ENCODE results near the gene UPK3BL1.
"Not testable (repeated sequence)": the region's sequence is repeated elsewhere in the genome, so short reads cannot be mapped to it uniquely, and the experiment has no call there.

Gene UPK3BL1

GRCh38 chr7:102667523-102667922 lies 24.9 kb upstream of the UPK3BL1 start:
- not testable (repeated sequence) for H3K4me3 ChIP-seq (ENCODE audit: low read depth, low read length); H3K27me3 ChIP-seq (ENCODE audit: insufficient read depth, low read length); H3K79me2 ChIP-seq (ENCODE audit: control insufficient read depth, insufficient read depth, low read length, unreplicated experiment); H3K27ac ChIP-seq (ENCODE audit: low read depth, low read length); H2AFZ ChIP-seq (ENCODE audit: low read length, unreplicated experiment); H3K36me3 ChIP-seq (ENCODE audit: insufficient read depth, low read length); H3K4me1 ChIP-seq (ENCODE audit: control insufficient read depth, insufficient read depth, low read length, unreplicated experiment)

DNA sequence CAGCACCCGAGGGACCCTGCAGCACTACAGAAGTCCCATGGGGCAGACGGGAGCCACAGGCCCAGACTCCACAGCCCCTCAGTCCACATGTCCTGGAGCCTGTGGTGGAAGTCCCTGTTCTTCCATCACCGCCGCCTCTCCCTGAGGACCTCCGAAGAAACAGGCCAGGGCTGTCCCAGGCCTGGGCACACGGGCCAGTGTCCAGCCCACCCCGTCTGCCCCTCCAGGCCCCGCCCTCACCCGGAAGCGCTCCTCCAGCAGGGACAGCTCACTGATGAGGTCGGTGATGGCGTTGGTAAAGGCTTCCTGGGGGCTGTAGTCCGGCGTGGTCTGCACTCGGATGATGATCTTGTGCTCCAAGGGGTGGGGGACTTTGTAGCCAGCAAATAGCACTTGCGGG lies 24.3 kb upstream of the UPK3BL1 start:
- H3K4me1 ChIP-seq (ENCODE audit: control insufficient read depth, insufficient read depth, low read length, unreplicated experiment); H3K4me3 ChIP-seq (ENCODE audit: low read depth, low read length); H2AFZ ChIP-seq (ENCODE audit: low read length, unreplicated experiment); H3K27ac ChIP-seq (ENCODE audit: low read depth, low read length); H3K36me3 ChIP-seq (ENCODE audit: insufficient read depth, low read length); H3K79me2 ChIP-seq (ENCODE audit: control insufficient read depth, insufficient read depth, low read length, unreplicated experiment); H3K27me3 ChIP-seq (ENCODE audit: insufficient read depth, low read length): not testable (repeated sequence)

DNA sequence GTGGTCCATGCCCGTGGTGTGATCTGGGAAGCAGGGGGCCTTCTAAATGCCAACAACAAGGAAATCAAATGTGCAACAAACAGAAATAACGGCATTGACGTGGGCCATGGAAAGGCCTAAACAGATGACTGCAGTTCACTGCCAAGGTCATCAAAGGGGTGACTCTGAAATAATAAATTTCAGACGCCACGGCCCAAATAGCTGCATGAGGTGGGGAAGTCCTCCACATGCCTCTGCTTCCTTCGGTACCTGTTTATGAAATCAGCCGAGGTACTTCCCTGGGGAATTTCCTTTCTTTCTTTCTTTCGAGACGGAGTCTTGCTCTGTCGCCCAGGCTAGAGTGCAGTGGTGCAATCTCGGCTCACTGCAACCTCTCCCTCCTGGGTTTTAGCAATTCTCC lies 22.2 kb upstream of the UPK3BL1 start:
- not testable (repeated sequence) for H3K4me1 ChIP-seq (ENCODE audit: control insufficient read depth, insufficient read depth, low read length, unreplicated experiment); H3K27ac ChIP-seq (ENCODE audit: low read depth, low read length); H3K4me3 ChIP-seq (ENCODE audit: low read depth, low read length); H2AFZ ChIP-seq (ENCODE audit: low read length, unreplicated experiment); H3K36me3 ChIP-seq (ENCODE audit: insufficient read depth, low read length); H3K79me2 ChIP-seq (ENCODE audit: control insufficient read depth, insufficient read depth, low read length, unreplicated experiment); H3K27me3 ChIP-seq (ENCODE audit: insufficient read depth, low read length)

DNA sequence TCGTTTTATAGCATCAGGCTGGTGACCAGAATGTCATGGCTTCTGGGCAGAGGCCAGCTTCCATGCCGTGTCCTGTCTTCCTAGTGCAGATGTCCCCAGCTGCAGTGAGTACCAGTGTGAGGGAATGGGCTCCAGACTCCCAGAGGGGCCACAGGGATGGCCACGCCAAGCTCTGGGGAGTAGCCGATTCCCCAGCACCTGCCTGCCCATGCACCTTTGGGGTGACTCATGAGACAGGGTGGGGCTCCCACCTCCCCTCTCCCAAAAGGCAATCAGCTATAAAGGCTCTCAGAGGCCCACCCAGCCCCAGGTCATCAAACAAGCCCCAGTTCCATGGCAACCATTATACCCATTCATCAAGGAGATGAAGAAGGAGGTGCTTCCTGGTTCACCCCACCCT lies 7.3 kb upstream of the UPK3BL1 start, which contains the start of gene SPDYE2B:
Gene SPDYE2B, plus strand, starts transcription at position 396 of the 400 bp plus-strand sequence. CDS start 2,030 bp downstream, outside the sequence.
- not testable (repeated sequence) for H3K4me3 ChIP-seq (ENCODE audit: low read depth, low read length); H3K36me3 ChIP-seq (ENCODE audit: insufficient read depth, low read length); H3K27ac ChIP-seq (ENCODE audit: low read depth, low read length); H2AFZ ChIP-seq (ENCODE audit: low read length, unreplicated experiment); H3K4me1 ChIP-seq (ENCODE audit: control insufficient read depth, insufficient read depth, low read length, unreplicated experiment); H3K79me2 ChIP-seq (ENCODE audit: control insufficient read depth, insufficient read depth, low read length, unreplicated experiment); H3K27me3 ChIP-seq (ENCODE audit: insufficient read depth, low read length)

DNA sequence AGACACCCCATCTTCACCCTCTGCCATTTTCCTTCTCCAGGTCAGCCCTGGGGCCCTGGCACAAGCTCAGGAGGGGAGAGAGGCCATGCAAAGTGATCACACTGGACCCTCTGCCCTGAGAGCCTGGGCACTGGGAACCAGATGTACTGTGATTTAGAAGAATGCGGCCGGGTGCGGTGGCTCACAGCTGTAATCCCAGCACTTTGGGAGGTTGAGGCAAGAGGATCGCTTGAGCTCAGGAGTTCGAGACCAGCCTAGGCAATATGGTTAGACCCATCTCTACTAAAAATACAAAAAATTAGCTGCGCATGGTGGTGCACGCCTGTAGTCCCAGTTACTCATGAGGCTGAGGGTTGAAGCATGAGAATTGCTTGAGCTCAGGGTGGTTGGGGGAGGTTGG lies 5.2 kb upstream of the UPK3BL1 start:
- H3K27me3 ChIP-seq (ENCODE audit: insufficient read depth, low read length); H2AFZ ChIP-seq (ENCODE audit: low read length, unreplicated experiment); H3K79me2 ChIP-seq (ENCODE audit: control insufficient read depth, insufficient read depth, low read length, unreplicated experiment); H3K36me3 ChIP-seq (ENCODE audit: insufficient read depth, low read length); H3K27ac ChIP-seq (ENCODE audit: low read depth, low read length); H3K4me1 ChIP-seq (ENCODE audit: control insufficient read depth, insufficient read depth, low read length, unreplicated experiment); H3K4me3 ChIP-seq (ENCODE audit: low read depth, low read length): not testable (repeated sequence)

GRCh38 chr7:102643404-102643803 lies 813 bp upstream of the UPK3BL1 start:
- H3K36me3 ChIP-seq (ENCODE audit: insufficient read depth, low read length); H3K27me3 ChIP-seq (ENCODE audit: insufficient read depth, low read length); H3K79me2 ChIP-seq (ENCODE audit: control insufficient read depth, insufficient read depth, low read length, unreplicated experiment); H3K4me3 ChIP-seq (ENCODE audit: low read depth, low read length); H2AFZ ChIP-seq (ENCODE audit: low read length, unreplicated experiment); H3K4me1 ChIP-seq (ENCODE audit: control insufficient read depth, insufficient read depth, low read length, unreplicated experiment); H3K27ac ChIP-seq (ENCODE audit: low read depth, low read length): not testable (repeated sequence)

DNA sequence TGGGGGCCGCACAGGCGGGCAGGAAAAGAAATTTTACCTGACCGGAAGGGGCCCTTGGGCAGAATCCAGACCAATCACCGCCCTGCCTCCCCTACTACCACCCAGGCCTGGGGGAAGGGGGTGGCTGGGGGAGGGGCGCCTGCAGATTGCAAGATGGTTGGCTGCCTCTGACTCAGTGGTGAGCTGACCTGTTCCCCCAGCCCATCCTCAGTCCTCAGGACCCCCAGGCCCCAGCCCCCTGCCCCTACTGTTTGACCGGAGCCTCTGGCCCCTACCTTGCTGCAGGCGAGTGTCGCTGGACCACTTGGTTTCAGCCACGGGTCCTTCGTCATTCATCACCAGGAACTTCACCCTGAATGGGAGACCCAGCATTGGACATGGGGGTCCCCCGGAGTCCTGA lies 3.7 kb downstream of the UPK3BL1 start:
- H3K4me1 ChIP-seq (ENCODE audit: control insufficient read depth, insufficient read depth, low read length, unreplicated experiment); H3K36me3 ChIP-seq (ENCODE audit: insufficient read depth, low read length); H3K4me3 ChIP-seq (ENCODE audit: low read depth, low read length); H2AFZ ChIP-seq (ENCODE audit: low read length, unreplicated experiment); H3K27me3 ChIP-seq (ENCODE audit: insufficient read depth, low read length); H3K27ac ChIP-seq (ENCODE audit: low read depth, low read length); H3K79me2 ChIP-seq (ENCODE audit: control insufficient read depth, insufficient read depth, low read length, unreplicated experiment): not testable (repeated sequence)

GRCh38 chr7:102636956-102637355 lies 5.6 kb downstream of the UPK3BL1 start:
- H3K36me3 ChIP-seq (ENCODE audit: insufficient read depth, low read length); H3K79me2 ChIP-seq (ENCODE audit: control insufficient read depth, insufficient read depth, low read length, unreplicated experiment); H3K27ac ChIP-seq (ENCODE audit: low read depth, low read length); H3K27me3 ChIP-seq (ENCODE audit: insufficient read depth, low read length); H3K4me3 ChIP-seq (ENCODE audit: low read depth, low read length); H2AFZ ChIP-seq (ENCODE audit: low read length, unreplicated experiment); H3K4me1 ChIP-seq (ENCODE audit: control insufficient read depth, insufficient read depth, low read length, unreplicated experiment): not testable (repeated sequence)

DNA sequence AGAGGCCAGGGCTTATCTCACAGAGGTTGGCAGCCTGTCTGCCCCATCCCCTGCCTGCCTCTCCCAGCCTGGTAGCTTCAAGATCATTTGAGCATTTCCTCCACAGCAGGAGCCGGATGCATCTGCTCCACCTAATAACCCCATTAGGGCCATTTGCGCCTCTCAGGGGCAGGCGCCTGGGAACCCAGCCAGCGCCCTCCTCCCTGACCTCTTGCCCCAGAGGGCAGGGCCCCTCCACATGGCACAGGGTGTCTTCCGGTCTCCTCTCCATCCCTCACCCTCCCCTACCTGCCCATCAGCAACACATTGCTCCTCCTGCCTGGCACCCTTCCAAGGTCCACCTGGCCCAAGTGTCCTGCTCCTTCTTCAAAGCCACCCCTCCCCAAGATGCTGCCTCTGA lies 7.2 kb downstream of the UPK3BL1 start:
- H3K4me1 ChIP-seq (ENCODE audit: control insufficient read depth, insufficient read depth, low read length, unreplicated experiment); H2AFZ ChIP-seq (ENCODE audit: low read length, unreplicated experiment); H3K27ac ChIP-seq (ENCODE audit: low read depth, low read length); H3K27me3 ChIP-seq (ENCODE audit: insufficient read depth, low read length); H3K79me2 ChIP-seq (ENCODE audit: control insufficient read depth, insufficient read depth, low read length, unreplicated experiment); H3K36me3 ChIP-seq (ENCODE audit: insufficient read depth, low read length); H3K4me3 ChIP-seq (ENCODE audit: low read depth, low read length): not testable (repeated sequence)

- not testable (repeated sequence) for H2AFZ ChIP-seq (ENCODE audit: low read length, unreplicated experiment); H3K36me3 ChIP-seq (ENCODE audit: insufficient read depth, low read length); H3K79me2 ChIP-seq (ENCODE audit: control insufficient read depth, insufficient read depth, low read length, unreplicated experiment); H3K4me3 ChIP-seq (ENCODE audit: low read depth, low read length); H3K27ac ChIP-seq (ENCODE audit: low read depth, low read length); H3K27me3 ChIP-seq (ENCODE audit: insufficient read depth, low read length); H3K4me1 ChIP-seq (ENCODE audit: control insufficient read depth, insufficient read depth, low read length, unreplicated experiment)
Measured at GRCh38 chr7:102634299-102634698, 8.3 kb downstream of the UPK3BL1 start.

DNA sequence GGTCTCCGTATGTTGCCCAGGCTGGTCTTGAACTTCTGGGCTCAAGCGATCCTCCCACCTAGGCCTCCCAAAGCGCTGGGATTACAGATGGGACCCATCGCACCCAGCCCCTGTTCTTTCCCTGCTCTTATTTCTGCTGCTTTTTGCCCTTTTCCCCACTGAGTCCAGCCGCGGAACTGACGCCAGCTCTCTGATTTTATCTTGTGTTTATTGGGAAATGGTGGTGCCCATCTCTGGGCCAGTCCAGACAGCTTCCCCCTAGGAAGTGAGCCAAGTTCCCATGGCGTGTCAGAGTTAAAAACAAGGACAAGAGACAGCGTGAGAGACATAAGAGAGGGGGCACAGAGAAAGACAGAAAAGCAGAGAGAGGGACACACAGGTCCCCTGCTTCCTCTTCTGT lies 12.0 kb downstream of the UPK3BL1 start:
- not testable (repeated sequence) for H3K4me3 ChIP-seq (ENCODE audit: low read depth, low read length); H2AFZ ChIP-seq (ENCODE audit: low read length, unreplicated experiment); H3K27ac ChIP-seq (ENCODE audit: low read depth, low read length); H3K27me3 ChIP-seq (ENCODE audit: insufficient read depth, low read length); H3K4me1 ChIP-seq (ENCODE audit: control insufficient read depth, insufficient read depth, low read length, unreplicated experiment); H3K36me3 ChIP-seq (ENCODE audit: insufficient read depth, low read length); H3K79me2 ChIP-seq (ENCODE audit: control insufficient read depth, insufficient read depth, low read length, unreplicated experiment)
